SKM-1 treated with dmso at 0.1 percent for 144 hours (cell line): ENCODE measurements around the gene CD5L.

ENCODE experiments used
- DNase-seq: peaks from one replicate; lab custom pipeline; 2025; ENCODE audit not compliant: unreplicated experiment; lab: John Stamatoyannopoulos, UW

Gene CD5L

GRCh38 chr1:157841708-157842107, at the start of gene CD5L:
Gene CD5L (minus strand): TSS chr1:157841808. CDS start chr1:157841701, 107 bp downstream.
- DNase-seq, result no peak

- DNase-seq, result peak; percentile 42
Measured at GRCh38 chr1:157882580-157882979, 41.0 kb upstream of the CD5L start.

DNA sequence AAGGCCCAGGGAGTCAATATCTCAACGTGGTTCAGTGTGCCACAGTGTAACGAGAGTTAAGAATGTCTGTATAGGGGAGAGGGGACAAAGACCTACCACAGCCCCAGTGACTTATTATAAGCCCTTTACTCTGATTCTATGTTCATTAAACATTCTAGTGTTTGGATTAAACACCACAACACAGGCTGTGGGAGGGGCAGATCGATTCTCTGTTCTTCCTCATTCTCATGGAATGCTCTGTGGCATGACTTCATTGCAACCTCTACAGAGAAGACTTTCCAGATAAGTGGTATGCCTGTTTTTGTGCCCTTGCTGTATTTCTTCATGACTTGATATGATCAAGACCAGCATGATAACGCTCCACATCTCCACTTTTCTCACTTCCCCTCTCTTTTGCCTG, 39.0 kb upstream of the CD5L start:
- DNase-seq, result no peak

- peak; percentile 55 for DNase-seq
Measured at GRCh38 chr1:157878059-157878458, 36.5 kb upstream of the CD5L start.

GRCh38 chr1:157870490-157870889, 28.9 kb upstream of the CD5L start:
- DNase-seq, result peak; percentile 9

DNA sequence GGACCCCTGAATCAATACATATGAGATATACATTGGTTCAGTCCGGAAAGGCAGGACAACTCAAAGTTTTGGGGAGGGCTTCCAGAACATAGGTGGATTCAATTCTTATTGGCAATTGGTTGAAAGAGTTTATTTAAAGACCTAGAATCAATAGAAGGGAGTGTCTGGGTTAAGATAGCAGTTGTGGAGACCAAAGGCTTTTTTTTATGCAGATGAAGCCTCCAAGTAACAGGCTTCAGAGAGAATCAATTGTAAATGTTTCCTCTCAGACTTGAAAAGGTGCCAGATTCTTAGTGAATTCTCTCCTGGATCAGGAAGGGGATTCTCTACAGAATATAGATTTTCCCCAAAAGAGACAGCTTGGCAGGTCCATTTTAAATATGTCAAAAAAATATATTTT, 27.0 kb upstream of the CD5L start:
- no peak for DNase-seq

DNA sequence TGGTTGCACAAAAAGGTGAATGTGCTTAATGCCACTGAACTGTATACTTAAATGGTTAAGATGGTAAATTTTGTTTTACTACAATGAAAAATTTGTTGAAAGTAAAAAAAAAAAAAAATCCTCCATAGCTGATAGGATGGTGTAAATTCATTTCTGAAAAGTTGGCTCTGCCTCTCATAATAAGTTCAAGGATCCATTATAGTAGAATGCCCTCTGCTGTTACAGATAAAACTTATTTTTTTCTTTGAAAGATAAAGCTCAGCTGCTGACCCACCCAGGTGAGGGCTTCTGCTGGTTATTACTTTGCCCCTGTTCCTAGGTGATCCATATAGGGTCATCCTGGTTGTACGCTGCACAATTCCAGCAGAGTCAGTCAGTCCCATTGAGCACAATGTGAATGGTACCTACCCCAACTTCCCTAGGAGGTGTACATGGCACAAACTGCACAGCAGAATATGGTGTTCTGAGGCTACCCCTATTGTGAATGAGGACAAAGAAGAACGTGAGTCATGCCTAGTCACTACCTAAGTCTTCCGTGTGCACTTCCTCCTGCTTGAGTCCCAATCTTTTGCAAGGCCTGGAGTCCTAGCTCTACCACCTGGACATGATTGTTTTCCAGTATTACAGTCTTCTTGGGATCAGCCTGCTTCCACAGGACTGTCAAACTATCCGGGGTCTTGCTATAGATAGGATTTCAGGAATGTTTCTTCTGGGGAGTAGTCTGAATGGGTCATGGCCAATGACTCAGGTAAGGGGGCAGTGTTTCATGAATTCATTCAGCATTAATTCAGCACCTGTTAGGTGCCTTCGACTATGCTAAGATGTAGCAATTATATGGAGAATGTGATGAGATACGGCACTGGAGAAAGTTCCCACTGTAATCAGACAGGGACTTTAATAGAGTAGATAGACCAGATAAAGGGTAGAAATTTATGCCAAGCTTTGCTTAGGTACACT, 20.8 kb upstream of the CD5L start:
- no peak for DNase-seq

DNA sequence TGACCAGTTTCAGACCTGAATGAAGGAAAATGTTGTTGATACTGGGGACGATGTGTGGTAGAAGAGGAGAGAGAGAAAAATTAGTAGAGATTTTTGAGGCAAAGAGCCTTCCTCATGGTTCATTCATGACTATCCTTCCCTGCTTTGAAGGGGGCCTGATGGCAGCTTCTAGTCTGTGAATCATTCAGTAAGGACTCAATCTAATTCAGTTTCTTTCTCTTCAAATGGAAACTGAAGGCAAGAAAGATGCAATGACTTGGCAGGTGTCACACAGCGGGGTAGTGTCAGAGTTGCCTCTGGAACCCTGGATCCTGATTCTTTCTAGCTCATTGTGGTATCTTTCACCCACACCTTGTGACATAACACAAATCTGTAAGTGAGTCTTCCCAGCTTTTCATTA, 14.9 kb upstream of the CD5L start:
- no peak for DNase-seq

- no peak for DNase-seq
Measured at GRCh38 chr1:157852476-157852875, 10.9 kb upstream of the CD5L start.

DNA sequence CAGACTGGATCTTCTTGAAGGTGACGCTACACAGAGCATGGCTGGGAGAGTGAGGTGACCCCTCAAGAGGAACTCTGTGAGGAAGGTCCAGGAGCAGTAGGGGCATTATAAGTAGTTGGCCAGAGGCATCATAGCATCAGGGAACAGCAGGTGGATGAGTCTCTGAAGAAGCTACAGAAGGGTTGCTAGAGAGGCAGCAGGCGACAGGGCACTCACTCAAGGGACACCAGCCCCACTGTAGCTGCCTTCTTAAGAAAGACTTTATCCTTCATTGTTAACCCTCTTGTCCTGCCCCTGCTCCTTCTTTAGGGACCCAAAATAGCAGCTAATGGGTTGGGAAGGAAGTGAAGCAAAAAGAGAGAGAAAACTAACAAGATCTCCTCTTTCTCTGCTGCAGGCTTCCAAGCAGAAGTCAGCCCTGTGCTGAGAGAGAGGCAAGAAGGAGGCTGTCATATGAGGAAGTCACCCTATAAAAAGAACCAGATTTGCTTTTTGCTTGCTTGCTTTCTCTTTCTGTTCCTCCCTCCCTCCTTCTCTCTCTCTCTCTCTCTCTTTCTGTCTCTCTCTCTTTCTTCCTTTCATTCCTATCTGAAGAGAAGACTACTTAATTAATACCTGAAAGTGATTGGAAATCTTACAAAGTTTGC, 7.7 kb upstream of the CD5L start:
- DNase-seq, result peak; percentile 81

- peak; percentile 72 for DNase-seq
Measured at GRCh38 chr1:157844089-157844830, 2.7 kb upstream of the CD5L start.

DNA sequence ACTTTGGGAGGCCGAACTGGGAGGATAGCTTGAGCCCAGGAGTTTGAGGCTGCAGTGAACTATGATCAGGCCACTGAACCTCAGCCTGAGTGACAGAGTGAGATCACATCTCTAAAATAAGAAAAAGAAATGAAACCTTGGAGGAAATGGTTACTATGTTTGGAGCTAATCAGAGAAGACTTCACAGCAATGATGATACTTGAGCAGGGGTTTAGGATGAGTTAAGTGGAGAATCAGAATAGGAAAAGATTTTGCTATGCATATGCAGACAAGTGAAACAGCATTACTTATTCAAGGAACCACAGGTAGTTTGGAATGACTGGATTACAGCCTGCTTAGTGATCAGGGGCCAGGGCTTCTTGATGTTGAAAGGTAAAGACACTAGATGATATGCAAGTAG, 1.3 kb upstream of the CD5L start:
- no peak for DNase-seq

DNA sequence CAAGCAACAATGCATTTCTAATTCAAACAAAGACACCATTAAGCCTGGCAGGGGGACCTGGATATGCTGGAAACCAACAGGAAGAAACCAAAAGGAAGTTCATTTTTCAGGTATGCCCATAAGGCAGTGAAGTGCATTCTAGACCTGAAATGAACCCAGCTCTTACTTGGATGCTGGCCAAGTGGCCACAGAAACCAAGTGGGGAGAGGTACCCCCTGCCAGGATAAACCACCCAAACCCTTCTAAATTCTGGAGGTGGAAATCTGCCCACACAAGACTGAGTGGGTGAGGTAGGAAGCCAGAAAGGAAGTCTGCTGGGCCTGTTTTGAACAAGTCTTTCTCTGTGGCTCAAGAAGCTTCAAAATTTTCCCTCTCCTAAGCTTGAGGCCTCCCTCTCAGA, 2.6 kb downstream of the CD5L start:
- no peak for DNase-seq

DNA sequence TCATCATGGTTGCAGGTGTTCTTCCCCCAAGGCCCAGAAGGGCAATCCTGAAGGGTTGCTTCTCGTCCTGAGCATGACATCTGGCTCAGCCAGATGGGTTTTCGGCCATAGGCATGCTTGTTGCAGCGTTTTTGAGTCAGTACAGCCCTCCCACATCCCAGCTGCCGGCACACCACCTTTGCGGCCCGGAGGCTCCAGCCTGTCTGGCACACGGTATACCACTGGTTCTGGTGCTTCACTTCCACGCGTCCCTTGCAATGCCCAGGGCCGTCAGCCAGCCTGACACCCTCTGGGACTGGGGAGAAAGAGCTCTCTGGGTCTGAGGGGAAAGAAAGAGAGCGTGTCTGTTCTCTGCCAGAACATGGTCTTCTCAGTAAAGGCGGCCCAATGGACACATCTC, 7.2 kb downstream of the CD5L start:
- DNase-seq, result no peak

DNA sequence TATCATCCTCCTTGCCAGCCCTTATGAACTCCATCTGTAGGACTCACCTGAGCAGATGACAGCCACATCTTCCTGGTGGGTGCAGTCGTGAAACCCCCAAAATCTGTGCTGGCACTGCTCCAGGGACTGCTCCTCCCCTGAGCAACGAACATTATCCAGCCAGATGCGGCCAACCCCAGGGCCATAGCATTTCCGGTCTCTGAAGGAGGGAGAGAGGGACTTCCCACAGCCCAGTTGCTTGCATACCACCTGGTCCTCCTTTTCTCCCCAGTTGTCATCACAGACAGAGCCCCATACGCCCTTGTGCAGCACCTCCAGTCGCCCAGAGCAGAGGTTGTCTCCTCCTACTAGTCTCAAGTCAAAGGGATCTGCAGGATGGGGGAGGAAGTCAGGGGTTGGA, 8.5 kb downstream of the CD5L start:
- no peak for DNase-seq

- DNase-seq, result peak; percentile 93
Measured at GRCh38 chr1:157831968-157832626, 9.5 kb downstream of the CD5L start.

- no peak for DNase-seq
Measured at GRCh38 chr1:157830887-157831286, 10.7 kb downstream of the CD5L start.

DNA sequence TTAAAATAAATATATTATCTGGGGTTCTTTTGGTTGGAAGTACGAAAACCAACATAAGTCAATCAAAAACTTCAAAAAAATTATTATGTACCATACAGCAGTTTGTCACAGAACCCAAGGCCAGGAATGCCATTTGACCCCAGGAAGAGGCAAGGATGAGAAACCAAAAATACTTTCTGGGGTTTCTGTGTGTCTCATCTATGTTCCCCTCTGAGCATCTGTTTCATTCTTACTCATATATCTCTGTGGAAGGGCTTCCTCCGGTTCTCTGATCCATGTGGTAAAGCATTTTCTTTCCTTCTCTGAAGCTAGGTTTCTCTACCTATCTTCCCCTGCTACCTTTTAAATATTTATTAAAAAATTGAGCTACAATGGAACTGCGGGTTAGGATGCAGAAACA, 11.9 kb downstream of the CD5L start:
- DNase-seq, result no peak

GRCh38 chr1:157829210-157829609, 12.4 kb downstream of the CD5L start:
- no peak for DNase-seq

GRCh38 chr1:157820299-157820698, 21.3 kb downstream of the CD5L start:
- DNase-seq, result no peak

GRCh38 chr1:157819896-157820295, 21.7 kb downstream of the CD5L start, which contains the start of gene FCRL1:
Gene FCRL1 (minus strand): TSS chr1:157820120. CDS start chr1:157820037, 83 bp downstream.
- peak; percentile 93 for DNase-seq
